ENCODE measurements around the gene LZTFL1.

Gene LZTFL1

GRCh38 chr3:45794660-45795059 lies 47.3 kb downstream of the LZTFL1 start:
- no peak overlapping the region for H3K4me3 ChIP-seq (replicated peaks; ENCODE audit: low read depth, low read length)
- no peak for DNase-seq (ENCODE audit: extremely low read depth, insufficient read length)
- peaks cover 2% of the 10 kb centered on the region for H3K27me3 ChIP-seq (replicated peaks; ENCODE audit: control insufficient read depth, insufficient read depth, low read length)
- no peak for TF ChIP-seq CTCF (IDR thresholded peaks at IDR 0.05; ENCODE audit: insufficient read depth, low read length, poor library complexity, severe bottlenecking)
- H3K36me3 ChIP-seq (ENCODE audit: control insufficient read depth, insufficient read depth, low read length), result no peaks in the 10 kb centered on the region

GRCh38 chr3:45794177-45794560 lies 47.8 kb downstream of the LZTFL1 start:
- Histone ChIP-seq H3K4me3 (replicated peaks; ENCODE audit: low read depth, low read length) (no peak overlapping the region), H3K27me3 (replicated peaks; ENCODE audit: control insufficient read depth, insufficient read depth, low read length) (peaks cover 2% of the 10 kb centered on the region), H3K36me3 (ENCODE audit: control insufficient read depth, insufficient read depth, low read length) (no peaks in the 10 kb centered on the region)
- no peak for DNase-seq (ENCODE audit: extremely low read depth, insufficient read length)
- no peak for TF ChIP-seq CTCF (IDR thresholded peaks at IDR 0.05; ENCODE audit: insufficient read depth, low read length, poor library complexity, severe bottlenecking)

- no peak for TF ChIP-seq CTCF (IDR thresholded peaks at IDR 0.05; ENCODE audit: insufficient read depth, low read length, poor library complexity, severe bottlenecking)
- DNase-seq (ENCODE audit: extremely low read depth, insufficient read length), result no peak
- Histone ChIP-seq H3K4me3 (replicated peaks; ENCODE audit: low read depth, low read length) (no peak overlapping the region), H3K36me3 (ENCODE audit: control insufficient read depth, insufficient read depth, low read length) (no peaks in the 10 kb centered on the region), H3K27me3 (replicated peaks; ENCODE audit: control insufficient read depth, insufficient read depth, low read length) (peaks cover 2% of the 10 kb centered on the region)
These were observed 48.3 kb downstream of the LZTFL1 start for GRCh38 chr3:45793482-45794176.

- Histone ChIP-seq H3K36me3 (ENCODE audit: control insufficient read depth, insufficient read depth, low read length) (no peaks in the 10 kb centered on the region), H3K4me3 (replicated peaks; ENCODE audit: low read depth, low read length) (no peak overlapping the region), H3K27me3 (replicated peaks; ENCODE audit: control insufficient read depth, insufficient read depth, low read length) (peaks cover 2% of the 10 kb centered on the region)
- DNase-seq (ENCODE audit: extremely low read depth, insufficient read length), result no peak
- TF ChIP-seq CTCF (IDR thresholded peaks at IDR 0.05; ENCODE audit: insufficient read depth, low read length, poor library complexity, severe bottlenecking), result no peak
These were observed 49.3 kb downstream of the LZTFL1 start for GRCh38 chr3:45792516-45793172.

- no peak for DNase-seq (ENCODE audit: extremely low read depth, insufficient read length)
- no peaks in the 10 kb centered on the region for H3K36me3 ChIP-seq (ENCODE audit: control insufficient read depth, insufficient read depth, low read length)
- no peak for TF ChIP-seq CTCF (IDR thresholded peaks at IDR 0.05; ENCODE audit: insufficient read depth, low read length, poor library complexity, severe bottlenecking)
- peaks cover 2% of the 10 kb centered on the region for H3K27me3 ChIP-seq (replicated peaks; ENCODE audit: control insufficient read depth, insufficient read depth, low read length)
- H3K4me3 ChIP-seq (replicated peaks; ENCODE audit: low read depth, low read length), result no peak overlapping the region
These were observed 49.9 kb downstream of the LZTFL1 start for GRCh38 chr3:45792036-45792435.
